ENCODE results near the gene PTH2R.
"Not testable (repeated sequence)": the region's sequence is repeated elsewhere in the genome, so short reads cannot be mapped to it uniquely, and the experiment has no call there.

Gene PTH2R

DNA sequence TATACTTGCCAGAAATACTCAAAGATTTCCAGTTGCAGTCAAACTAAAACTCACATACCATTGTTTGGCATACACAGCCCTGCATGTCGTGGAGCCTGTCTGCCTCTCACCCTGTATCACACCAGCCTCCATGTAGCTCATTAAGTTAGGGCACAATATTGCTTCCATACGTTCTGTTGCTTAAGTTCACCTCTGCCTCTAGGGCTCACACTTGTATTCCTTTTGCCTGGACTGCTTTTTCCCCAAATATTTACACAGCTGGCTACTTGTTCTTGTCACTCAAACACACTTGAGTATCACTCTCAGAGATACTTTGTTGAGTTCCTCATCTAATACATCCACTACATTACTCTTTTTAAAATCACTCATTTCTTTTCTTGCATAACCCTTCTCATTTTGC, 83.1 kb downstream of the PTH2R start:
- peaks cover 5% of the 10 kb centered on the region; the same call in 1 of the 2 replicates for H3K9me3 ChIP-seq (ENCODE audit: control insufficient read depth, insufficient read depth, low read depth, low read length)
- no peaks in the 10 kb centered on the region for H3K27me3 ChIP-seq (ENCODE audit: control insufficient read depth, insufficient read depth, low read length)
- H3K27ac ChIP-seq (ENCODE audit: low read depth, low read length) = no peak overlapping the region
- H3K4me3 ChIP-seq (ENCODE audit: low read depth, low read length) = no peak overlapping the region
- H3K4me1 ChIP-seq (ENCODE audit: control insufficient read depth, insufficient read depth, low read length) = no peaks in the 10 kb centered on the region
- H3K9ac ChIP-seq (ENCODE audit: low read length) = no peak overlapping the region
- no peaks in the 10 kb centered on the region for H3K36me3 ChIP-seq (ENCODE audit: control insufficient read depth, insufficient read depth, low read length)

DNA sequence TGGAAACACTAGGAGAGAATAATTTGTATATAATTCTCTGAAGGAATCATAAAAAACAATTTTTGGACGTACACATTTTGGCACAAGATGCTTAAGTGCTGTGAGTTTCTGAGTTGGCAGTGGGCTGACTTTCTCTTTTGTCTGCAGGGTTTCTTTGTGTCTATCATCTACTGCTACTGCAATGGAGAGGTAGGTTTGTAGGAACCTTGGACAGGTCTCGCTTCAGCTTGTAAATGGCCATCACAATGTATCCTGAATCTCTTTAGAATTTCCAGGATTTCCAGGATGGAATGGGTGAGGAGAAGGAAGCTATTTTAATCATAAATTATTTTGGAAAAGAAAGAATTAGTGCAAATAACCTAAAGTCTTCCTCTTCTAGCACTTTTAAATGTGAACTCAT, 83.9 kb downstream of the PTH2R start:
- Histone ChIP-seq H3K4me1 (ENCODE audit: control insufficient read depth, insufficient read depth, low read length) (peaks cover 3% of the 10 kb centered on the region; the same call in 1 of the 2 replicates), H3K27me3 (ENCODE audit: control insufficient read depth, insufficient read depth, low read length) (no peaks in the 10 kb centered on the region), H3K9me3 (ENCODE audit: control insufficient read depth, insufficient read depth, low read depth, low read length) (peaks cover 5% of the 10 kb centered on the region; the same call in 1 of the 2 replicates), H3K36me3 (ENCODE audit: control insufficient read depth, insufficient read depth, low read length) (no peaks in the 10 kb centered on the region), H3K4me3 (ENCODE audit: low read depth, low read length) (no peak overlapping the region), H3K9ac (ENCODE audit: low read length) (no peak overlapping the region), H3K27ac (ENCODE audit: low read depth, low read length) (no peak overlapping the region)

DNA sequence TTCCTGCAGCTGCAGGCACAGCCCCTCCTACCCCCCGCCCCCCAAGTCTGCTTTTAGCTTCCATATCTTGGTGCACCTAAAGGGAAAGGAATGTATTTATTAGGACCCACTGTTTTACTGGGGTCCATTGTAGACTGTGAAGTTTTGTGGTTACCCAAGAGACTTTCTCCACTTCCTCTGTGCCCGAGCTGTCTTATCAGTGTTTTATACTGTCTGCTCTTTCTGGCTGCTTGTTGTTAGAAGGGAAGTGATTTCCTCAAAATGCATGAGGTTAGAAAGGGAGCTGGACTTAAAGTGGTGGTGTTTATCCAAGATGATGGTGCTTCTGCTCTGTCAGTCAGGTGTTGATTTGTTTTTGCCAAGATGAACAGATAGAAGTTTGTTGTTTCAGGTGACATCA, 85.0 kb downstream of the PTH2R start:
- Histone ChIP-seq H3K27ac (ENCODE audit: low read depth, low read length) (no peak overlapping the region), H3K4me1 (ENCODE audit: control insufficient read depth, insufficient read depth, low read length) (peaks cover 5% of the 10 kb centered on the region; the same call in 1 of the 2 replicates), H3K27me3 (ENCODE audit: control insufficient read depth, insufficient read depth, low read length) (no peaks in the 10 kb centered on the region), H3K36me3 (ENCODE audit: control insufficient read depth, insufficient read depth, low read length) (no peaks in the 10 kb centered on the region), H3K9me3 (ENCODE audit: control insufficient read depth, insufficient read depth, low read depth, low read length) (peaks cover 5% of the 10 kb centered on the region; the same call in 1 of the 2 replicates), H3K9ac (ENCODE audit: low read length) (no peak overlapping the region), H3K4me3 (ENCODE audit: low read depth, low read length) (no peak overlapping the region)

DNA sequence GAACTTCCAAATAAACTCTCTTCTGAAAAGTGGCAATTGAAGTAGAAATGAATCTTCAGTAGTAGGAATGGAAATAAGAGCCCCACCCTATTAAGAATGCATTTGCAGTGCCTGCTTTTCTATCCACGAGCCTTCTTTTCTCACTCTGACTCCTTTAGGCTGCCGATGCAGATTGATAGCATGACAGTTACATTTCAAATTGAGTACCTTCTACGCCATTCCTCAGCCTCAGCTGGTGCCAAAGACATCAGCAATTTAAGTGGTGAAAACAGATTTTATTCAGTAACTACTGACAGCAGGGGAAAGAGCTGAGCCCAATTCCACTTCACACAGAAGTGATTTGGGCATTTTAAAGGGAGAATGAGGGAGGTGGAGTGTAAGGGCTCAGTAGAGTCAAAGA, 85.5 kb downstream of the PTH2R start:
- Histone ChIP-seq H3K4me1 (ENCODE audit: control insufficient read depth, insufficient read depth, low read length) (peaks cover 5% of the 10 kb centered on the region; the same call in 1 of the 2 replicates), H3K27me3 (ENCODE audit: control insufficient read depth, insufficient read depth, low read length) (no peaks in the 10 kb centered on the region), H3K9me3 (ENCODE audit: control insufficient read depth, insufficient read depth, low read depth, low read length) (peaks cover 5% of the 10 kb centered on the region; the same call in 1 of the 2 replicates), H3K36me3 (ENCODE audit: control insufficient read depth, insufficient read depth, low read length) (no peaks in the 10 kb centered on the region), H3K27ac (ENCODE audit: low read depth, low read length) (no peak overlapping the region), H3K4me3 (ENCODE audit: low read depth, low read length) (no peak overlapping the region), H3K9ac (ENCODE audit: low read length) (no peak overlapping the region)

DNA sequence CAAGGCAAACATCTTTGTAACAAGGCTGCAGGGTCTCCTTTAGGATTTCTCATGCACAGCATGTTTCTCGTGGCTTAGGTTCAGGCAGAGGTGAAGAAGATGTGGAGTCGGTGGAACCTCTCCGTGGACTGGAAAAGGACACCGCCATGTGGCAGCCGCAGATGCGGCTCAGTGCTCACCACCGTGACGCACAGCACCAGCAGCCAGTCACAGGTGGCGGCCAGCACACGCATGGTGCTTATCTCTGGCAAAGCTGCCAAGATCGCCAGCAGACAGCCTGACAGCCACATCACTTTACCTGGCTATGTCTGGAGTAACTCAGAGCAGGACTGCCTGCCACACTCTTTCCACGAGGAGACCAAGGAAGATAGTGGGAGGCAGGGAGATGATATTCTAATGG, 86.6 kb downstream of the PTH2R start:
- H3K36me3 ChIP-seq (ENCODE audit: control insufficient read depth, insufficient read depth, low read length) = no peaks in the 10 kb centered on the region
- H3K9ac ChIP-seq (ENCODE audit: low read length) = no peak overlapping the region
- H3K4me3 ChIP-seq (ENCODE audit: low read depth, low read length) = no peak overlapping the region
- H3K4me1 ChIP-seq (ENCODE audit: control insufficient read depth, insufficient read depth, low read length) = peaks cover 5% of the 10 kb centered on the region; the same call in 1 of the 2 replicates
- no peak overlapping the region for H3K27ac ChIP-seq (ENCODE audit: low read depth, low read length)
- no peaks in the 10 kb centered on the region for H3K27me3 ChIP-seq (ENCODE audit: control insufficient read depth, insufficient read depth, low read length)
- no peaks in the 10 kb centered on the region for H3K9me3 ChIP-seq (ENCODE audit: control insufficient read depth, insufficient read depth, low read depth, low read length)

DNA sequence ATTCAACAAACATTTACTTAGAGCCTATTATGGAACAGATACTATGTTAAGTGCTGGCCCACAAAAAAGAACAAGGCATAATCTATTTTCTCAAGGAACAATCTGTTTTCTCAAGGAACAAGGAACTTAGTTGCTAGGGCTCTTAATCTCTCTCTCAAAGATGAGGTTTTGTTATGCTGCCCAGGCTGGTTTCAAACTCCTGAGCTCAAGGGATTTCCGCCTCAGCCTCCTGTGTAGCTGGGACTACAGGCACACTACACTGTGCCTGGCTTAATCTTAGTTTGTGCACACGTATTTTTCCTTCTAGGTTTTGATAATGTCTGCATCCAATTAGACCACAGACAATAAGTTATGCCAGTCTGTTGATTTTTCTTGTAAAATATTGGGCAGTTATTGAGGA, 89.5 kb downstream of the PTH2R start:
- Histone ChIP-seq H3K9me3 (ENCODE audit: control insufficient read depth, insufficient read depth, low read depth, low read length) (no peaks in the 10 kb centered on the region), H3K36me3 (ENCODE audit: control insufficient read depth, insufficient read depth, low read length) (no peaks in the 10 kb centered on the region), H3K9ac (ENCODE audit: low read length) (no peak overlapping the region), H3K4me1 (ENCODE audit: control insufficient read depth, insufficient read depth, low read length) (peaks cover 5% of the 10 kb centered on the region; the same call in 1 of the 2 replicates), H3K27me3 (ENCODE audit: control insufficient read depth, insufficient read depth, low read length) (no peaks in the 10 kb centered on the region), H3K27ac (ENCODE audit: low read depth, low read length) (no peak overlapping the region), H3K4me3 (ENCODE audit: low read depth, low read length) (no peak overlapping the region)

DNA sequence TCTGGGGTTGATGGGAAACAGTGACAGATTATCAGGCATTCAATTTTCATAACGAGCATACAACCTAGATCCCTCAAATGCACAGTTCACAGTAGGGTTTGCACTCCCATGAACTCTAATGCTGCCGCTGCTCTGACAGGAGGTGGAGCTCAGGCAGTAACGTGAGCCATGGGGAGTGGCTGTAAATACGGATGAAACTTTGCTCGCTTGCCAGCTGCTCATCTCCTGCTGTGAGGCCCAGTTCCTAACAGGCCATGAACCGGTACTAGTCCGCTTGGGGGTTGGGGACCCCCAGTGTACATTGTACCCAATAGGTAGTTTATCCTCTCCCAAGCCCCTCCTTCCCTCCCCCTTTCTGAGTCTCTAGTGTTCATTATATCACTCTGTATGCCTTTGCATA, 94.6 kb downstream of the PTH2R start:
- no peak overlapping the region for H3K27ac ChIP-seq (ENCODE audit: low read depth, low read length)
- no peaks in the 10 kb centered on the region for H3K9me3 ChIP-seq (ENCODE audit: control insufficient read depth, insufficient read depth, low read depth, low read length)
- peaks cover 8% of the 10 kb centered on the region for H3K4me1 ChIP-seq (ENCODE audit: control insufficient read depth, insufficient read depth, low read length)
- peak overlapping the region; percentile 39; the same call in 1 of the 2 replicates for H3K4me3 ChIP-seq (ENCODE audit: low read depth, low read length)
- no peaks in the 10 kb centered on the region for H3K27me3 ChIP-seq (ENCODE audit: control insufficient read depth, insufficient read depth, low read length)
- H3K9ac ChIP-seq (ENCODE audit: low read length) = no peak overlapping the region
- H3K36me3 ChIP-seq (ENCODE audit: control insufficient read depth, insufficient read depth, low read length) = no peaks in the 10 kb centered on the region

DNA sequence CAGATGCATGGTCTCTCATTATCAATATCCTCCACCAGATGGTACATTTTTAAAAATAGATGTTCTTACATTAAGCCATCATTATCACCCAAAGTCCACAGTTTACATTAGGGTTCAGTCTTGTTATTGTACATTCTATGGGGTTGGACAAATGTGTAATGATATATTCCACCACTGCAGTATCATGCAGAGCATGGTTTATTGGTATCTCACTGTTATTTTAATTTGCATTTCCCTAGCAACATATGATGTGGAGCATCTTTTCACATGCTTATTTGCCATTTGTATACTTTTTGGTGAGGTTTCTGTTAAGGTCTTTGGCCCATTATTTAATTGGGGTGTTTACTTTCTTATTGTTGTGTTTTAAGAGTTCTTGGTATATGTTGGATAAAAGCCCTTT, 95.7 kb downstream of the PTH2R start:
- Histone ChIP-seq H3K9me3 (ENCODE audit: control insufficient read depth, insufficient read depth, low read depth, low read length) (no peaks in the 10 kb centered on the region), H3K27ac (ENCODE audit: low read depth, low read length) (no peak overlapping the region), H3K9ac (ENCODE audit: low read length) (no peak overlapping the region), H3K4me3 (ENCODE audit: low read depth, low read length) (no peak overlapping the region), H3K36me3 (ENCODE audit: control insufficient read depth, insufficient read depth, low read length) (no peaks in the 10 kb centered on the region), H3K27me3 (ENCODE audit: control insufficient read depth, insufficient read depth, low read length) (no peaks in the 10 kb centered on the region), H3K4me1 (ENCODE audit: control insufficient read depth, insufficient read depth, low read length) (peaks cover 8% of the 10 kb centered on the region)

DNA sequence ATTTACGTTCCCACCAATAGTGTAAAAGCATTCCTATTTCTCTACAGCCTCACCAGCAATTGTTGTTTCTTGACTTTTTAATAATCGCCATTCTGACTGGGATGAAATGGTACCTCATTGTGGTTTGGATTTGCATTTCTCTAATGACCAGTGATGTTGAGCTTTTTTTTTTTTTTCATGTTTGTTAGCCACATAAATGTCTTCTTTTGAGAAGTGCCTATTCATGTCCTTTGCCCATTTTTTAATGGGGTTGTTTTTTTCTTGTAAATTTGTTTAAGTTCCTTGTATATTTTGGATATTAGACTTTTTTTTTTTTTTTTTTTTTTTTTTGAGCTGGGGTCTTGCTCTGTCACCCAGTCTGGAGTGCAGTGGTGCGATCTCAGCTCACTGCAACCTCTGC, 98.8 kb downstream of the PTH2R start:
- not testable (repeated sequence) for H3K9me3 ChIP-seq (ENCODE audit: control insufficient read depth, insufficient read depth, low read depth, low read length); H3K27ac ChIP-seq (ENCODE audit: low read depth, low read length); H3K27me3 ChIP-seq (ENCODE audit: control insufficient read depth, insufficient read depth, low read length); H3K36me3 ChIP-seq (ENCODE audit: control insufficient read depth, insufficient read depth, low read length); H3K9ac ChIP-seq (ENCODE audit: low read length); H3K4me3 ChIP-seq (ENCODE audit: low read depth, low read length); H3K4me1 ChIP-seq (ENCODE audit: control insufficient read depth, insufficient read depth, low read length)

DNA sequence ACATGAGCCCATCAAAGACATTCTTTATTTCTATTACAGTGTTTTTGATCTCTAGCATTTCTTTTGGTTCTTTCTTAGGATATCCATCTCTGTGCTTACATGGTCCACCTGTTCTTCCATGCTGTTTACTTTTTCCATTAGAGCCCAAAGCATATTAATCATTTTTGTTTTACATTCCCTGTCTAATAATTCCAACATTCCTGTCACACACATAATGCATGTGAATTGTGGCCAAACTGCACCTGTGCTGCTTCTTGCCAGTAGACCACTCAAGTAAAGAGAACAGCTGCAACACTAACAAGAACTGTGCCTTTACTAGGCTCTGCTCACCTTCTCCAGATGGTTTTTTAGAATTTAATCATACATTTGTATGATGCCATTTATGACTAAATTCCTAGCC, 103.0 kb downstream of the PTH2R start:
- no peak overlapping the region for H3K27ac ChIP-seq (ENCODE audit: low read depth, low read length)
- H3K4me3 ChIP-seq (ENCODE audit: low read depth, low read length) = no peak overlapping the region
- H3K9ac ChIP-seq (ENCODE audit: low read length) = no peak overlapping the region
- no peaks in the 10 kb centered on the region for H3K36me3 ChIP-seq (ENCODE audit: control insufficient read depth, insufficient read depth, low read length)
- H3K27me3 ChIP-seq (ENCODE audit: control insufficient read depth, insufficient read depth, low read length) = no peaks in the 10 kb centered on the region
- peaks cover 3% of the 10 kb centered on the region for H3K9me3 ChIP-seq (ENCODE audit: control insufficient read depth, insufficient read depth, low read depth, low read length)
- H3K4me1 ChIP-seq (ENCODE audit: control insufficient read depth, insufficient read depth, low read length) = no peaks in the 10 kb centered on the region

DNA sequence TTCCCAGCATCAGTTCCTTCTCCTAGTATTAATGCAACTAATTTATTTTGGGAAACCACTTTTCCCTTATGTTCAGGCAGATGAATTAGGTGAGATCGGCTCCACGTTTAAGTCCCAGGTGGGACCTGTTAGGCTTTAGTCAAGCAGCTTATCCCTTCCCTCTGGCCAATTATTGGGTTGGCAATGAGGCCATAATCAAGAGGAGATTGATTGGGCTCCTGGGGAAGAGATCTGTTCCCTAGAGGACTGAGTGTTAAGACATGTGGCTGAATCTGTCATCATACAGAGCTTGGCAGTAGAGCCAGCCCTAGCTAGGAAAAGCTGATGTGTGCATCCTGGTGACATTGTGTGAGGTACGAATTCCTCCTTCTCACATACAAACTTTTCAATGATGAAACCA, 104.4 kb downstream of the PTH2R start:
- Histone ChIP-seq H3K9me3 (ENCODE audit: control insufficient read depth, insufficient read depth, low read depth, low read length) (peaks cover 16% of the 10 kb centered on the region), H3K36me3 (ENCODE audit: control insufficient read depth, insufficient read depth, low read length) (no peaks in the 10 kb centered on the region), H3K27me3 (ENCODE audit: control insufficient read depth, insufficient read depth, low read length) (no peaks in the 10 kb centered on the region)

DNA sequence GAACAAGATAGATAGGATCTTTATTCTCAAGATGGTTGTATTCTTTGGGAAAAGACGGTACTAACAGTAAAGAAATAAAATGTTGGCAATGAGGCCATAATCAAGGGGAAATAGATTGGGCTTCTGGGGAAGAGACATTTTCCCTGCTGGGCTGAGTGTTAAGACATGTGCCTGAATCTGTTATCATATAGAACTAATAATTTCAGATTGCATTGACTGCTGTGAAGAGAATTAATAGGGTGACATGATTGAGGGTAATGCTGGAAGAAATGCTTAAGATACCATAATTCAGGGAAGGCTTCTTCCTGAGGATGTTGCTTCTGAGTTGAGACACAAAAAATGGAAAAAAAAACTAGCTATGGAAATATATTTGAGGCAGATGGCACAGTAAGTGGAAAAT, 105.0 kb downstream of the PTH2R start:
- no peaks in the 10 kb centered on the region for H3K36me3 ChIP-seq (ENCODE audit: control insufficient read depth, insufficient read depth, low read length)
- H3K4me3 ChIP-seq (ENCODE audit: low read depth, low read length) = no peak overlapping the region
- no peaks in the 10 kb centered on the region for H3K27me3 ChIP-seq (ENCODE audit: control insufficient read depth, insufficient read depth, low read length)
- no peak overlapping the region for H3K9ac ChIP-seq (ENCODE audit: low read length)
- H3K9me3 ChIP-seq (ENCODE audit: control insufficient read depth, insufficient read depth, low read depth, low read length) = peaks cover 19% of the 10 kb centered on the region
- H3K4me1 ChIP-seq (ENCODE audit: control insufficient read depth, insufficient read depth, low read length) = no peaks in the 10 kb centered on the region
- no peak overlapping the region for H3K27ac ChIP-seq (ENCODE audit: low read depth, low read length)

More for the DNA sequence above, 104.4 kb downstream of the PTH2R start:
- no peak overlapping the region for H3K4me3 ChIP-seq (ENCODE audit: low read depth, low read length)
- H3K9ac ChIP-seq (ENCODE audit: low read length) = no peak overlapping the region
- no peak overlapping the region for H3K27ac ChIP-seq (ENCODE audit: low read depth, low read length)
- no peaks in the 10 kb centered on the region for H3K4me1 ChIP-seq (ENCODE audit: control insufficient read depth, insufficient read depth, low read length)

Data from HUES6 (cell line).